ENCODE measurements around the gene TMEM107.

DNA sequence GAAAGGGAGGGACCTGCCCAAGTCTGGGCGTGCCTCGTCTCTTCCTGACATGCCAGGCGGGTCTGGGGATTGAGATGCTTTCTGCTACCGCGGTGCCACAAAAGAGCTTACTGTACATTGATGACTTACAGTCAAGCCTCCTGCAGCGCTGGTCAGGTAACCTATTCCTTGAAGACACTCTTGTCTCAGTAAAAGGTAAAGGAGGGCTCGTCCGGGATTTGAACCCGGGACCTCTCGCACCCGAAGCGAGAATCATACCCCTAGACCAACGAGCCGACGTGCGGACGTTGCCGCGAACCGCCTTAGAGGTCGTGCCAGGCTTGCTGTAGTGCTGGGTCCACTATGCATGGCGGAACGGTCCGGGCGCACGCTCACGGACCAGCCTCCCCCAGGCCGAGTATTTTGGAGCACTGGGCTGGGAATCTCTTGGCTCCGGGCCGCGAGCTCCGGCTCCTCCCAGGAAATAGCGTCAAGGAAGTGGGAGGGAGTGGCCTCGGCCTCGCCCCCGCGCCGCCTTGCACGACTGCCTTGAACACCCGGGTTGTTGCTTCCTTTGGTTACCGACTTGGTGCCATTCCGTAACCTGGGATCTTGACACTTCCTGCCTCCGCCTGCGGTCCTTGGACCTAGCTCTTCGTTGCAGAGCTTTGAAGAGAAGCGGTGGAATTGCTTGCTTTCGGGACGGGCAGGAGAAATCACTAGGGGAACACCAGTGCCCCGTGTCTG lies 46.6 kb upstream of the TMEM107 start:
- TF ChIP-seq, protein P1, sequence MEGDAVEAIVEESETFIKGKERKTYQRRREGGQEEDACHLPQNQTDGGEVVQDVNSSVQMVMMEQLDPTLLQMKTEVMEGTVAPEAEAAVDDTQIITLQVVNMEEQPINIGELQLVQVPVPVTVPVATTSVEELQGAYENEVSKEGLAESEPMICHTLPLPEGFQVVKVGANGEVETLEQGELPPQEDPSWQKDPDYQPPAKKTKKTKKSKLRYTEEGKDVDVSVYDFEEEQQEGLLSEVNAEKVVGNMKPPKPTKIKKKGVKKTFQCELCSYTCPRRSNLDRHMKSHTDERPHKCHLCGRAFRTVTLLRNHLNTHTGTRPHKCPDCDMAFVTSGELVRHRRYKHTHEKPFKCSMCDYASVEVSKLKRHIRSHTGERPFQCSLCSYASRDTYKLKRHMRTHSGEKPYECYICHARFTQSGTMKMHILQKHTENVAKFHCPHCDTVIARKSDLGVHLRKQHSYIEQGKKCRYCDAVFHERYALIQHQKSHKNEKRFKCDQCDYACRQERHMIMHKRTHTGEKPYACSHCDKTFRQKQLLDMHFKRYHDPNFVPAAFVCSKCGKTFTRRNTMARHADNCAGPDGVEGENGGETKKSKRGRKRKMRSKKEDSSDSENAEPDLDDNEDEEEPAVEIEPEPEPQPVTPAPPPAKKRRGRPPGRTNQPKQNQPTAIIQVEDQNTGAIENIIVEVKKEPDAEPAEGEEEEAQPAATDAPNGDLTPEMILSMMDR (IDR thresholded peaks at IDR 0.05) = no peak
- TF ChIP-seq, protein P2, sequence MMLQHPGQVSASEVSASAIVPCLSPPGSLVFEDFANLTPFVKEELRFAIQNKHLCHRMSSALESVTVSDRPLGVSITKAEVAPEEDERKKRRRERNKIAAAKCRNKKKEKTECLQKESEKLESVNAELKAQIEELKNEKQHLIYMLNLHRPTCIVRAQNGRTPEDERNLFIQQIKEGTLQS (CRISPR knock-in tag; conservative IDR thresholded peaks at IDR 0.05) = no peak
- TF ChIP-seq CREB1 (CRISPR knock-in tag; IDR thresholded peaks at IDR 0.05) (0 out of 2 replicates have a peak, but pooled peaks have one; percentile 9), KAT7 (CRISPR knock-in tag; IDR thresholded peaks at IDR 0.05; ENCODE audit: borderline replicate concordance) (no peak), ZNF121 (CRISPR knock-in tag; IDR thresholded peaks at IDR 0.05) (peak; percentile 12; the same call in 1 of the 2 replicates), ZNF512 (CRISPR knock-in tag; IDR thresholded peaks at IDR 0.05; ENCODE audit: borderline replicate concordance) (no peak), PREB (CRISPR knock-in tag; IDR thresholded peaks at IDR 0.05; ENCODE audit: borderline replicate concordance) (no peak), JUN (CRISPR knock-in tag; IDR thresholded peaks at IDR 0.05) (no peak), SP1 (CRISPR knock-in tag; conservative IDR thresholded peaks at IDR 0.05) (peak; percentile 88), AR (CRISPR knock-in tag; IDR thresholded peaks at IDR 0.05) (no peak), ERG (CRISPR knock-in tag; IDR thresholded peaks at IDR 0.05) (no peak), NR1H2 (CRISPR knock-in tag; IDR thresholded peaks at IDR 0.05) (no peak)
- TF ChIP-seq, protein P3, sequence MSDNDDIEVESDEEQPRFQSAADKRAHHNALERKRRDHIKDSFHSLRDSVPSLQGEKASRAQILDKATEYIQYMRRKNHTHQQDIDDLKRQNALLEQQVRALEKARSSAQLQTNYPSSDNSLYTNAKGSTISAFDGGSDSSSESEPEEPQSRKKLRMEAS (CRISPR knock-in tag; IDR thresholded peaks at IDR 0.05) = no peak

Data from WTC11 (cell line).